GM21423 (cell line): ENCODE data around the gene DCLK1.

Experiments used
- ATAC-seq: cut with Tn5 transposase; IDR thresholded peaks from one replicate; pipeline ENCODE4 v1.9.1; 2021; ENCODE audit warnings: mild to moderate bottlenecking, moderate library complexity; ENCODE audit not compliant: unreplicated experiment

The DCLK1 gene

GRCh38 chr13:35838356-35838755 is 292.8 kb downstream of the DCLK1 start:
- no peak for ATAC-seq

GRCh38 chr13:35836446-35836845 is 294.7 kb downstream of the DCLK1 start:
- no peak for ATAC-seq

GRCh38 chr13:35835989-35836388 is 295.2 kb downstream of the DCLK1 start:
- ATAC-seq = no peak

- no peak for ATAC-seq
These were observed 297.4 kb downstream of the DCLK1 start for GRCh38 chr13:35833608-35834275.

GRCh38 chr13:35833031-35833430 is 298.2 kb downstream of the DCLK1 start:
- ATAC-seq = no peak

- no peak for ATAC-seq
These were observed 298.6 kb downstream of the DCLK1 start for GRCh38 chr13:35832551-35832950.

GRCh38 chr13:35830850-35831450 is 300.2 kb downstream of the DCLK1 start:
- ATAC-seq = no peak

- no peak for ATAC-seq
These were observed 304.4 kb downstream of the DCLK1 start for GRCh38 chr13:35826626-35827254.

- ATAC-seq = no peak
These were observed 306.4 kb downstream of the DCLK1 start for GRCh38 chr13:35824825-35825224.

GRCh38 chr13:35824395-35824794 is 306.8 kb downstream of the DCLK1 start:
- ATAC-seq = no peak

GRCh38 chr13:35822666-35823065 is 308.5 kb downstream of the DCLK1 start:
- ATAC-seq = no peak

- ATAC-seq = no peak
These were observed 312.5 kb downstream of the DCLK1 start for GRCh38 chr13:35818633-35819067.

GRCh38 chr13:35817642-35818607 is 313.3 kb downstream of the DCLK1 start:
- no peak for ATAC-seq

GRCh38 chr13:35814605-35815011 is 316.6 kb downstream of the DCLK1 start:
- ATAC-seq = no peak

GRCh38 chr13:35812736-35813135 is 318.4 kb downstream of the DCLK1 start:
- ATAC-seq = no peak

GRCh38 chr13:35810321-35810720 is 320.9 kb downstream of the DCLK1 start:
- no peak for ATAC-seq

GRCh38 chr13:35808846-35809245 is 322.3 kb downstream of the DCLK1 start:
- no peak for ATAC-seq

- no peak for ATAC-seq
These were observed 326.3 kb downstream of the DCLK1 start for GRCh38 chr13:35804901-35805300.

GRCh38 chr13:35797991-35798390 is 333.2 kb downstream of the DCLK1 start:
- ATAC-seq = no peak

- ATAC-seq = no peak
These were observed 333.9 kb downstream of the DCLK1 start for GRCh38 chr13:35797244-35797643.

GRCh38 chr13:35796623-35797022 is 334.6 kb downstream of the DCLK1 start:
- no peak for ATAC-seq
